B cell (primary cell): ENCODE measurements around the gene PGPEP1. TPM values are rescaled to one million over a fixed set of nuclear protein-coding genes. Genes with fewer than 3 reads are reported as not detected.
A peak's percentile ranks its signal among the peaks of the same experiment; 100 is the strongest.

Source experiments
- ATAC-seq: fragments of 200-7000 bp; cut with Tn5 transposase; one replicate; pipeline ENCODE4 v1.10.0; 2021; ENCODE audit warnings: low read depth, mild to moderate bottlenecking, moderate number of reproducible peaks, moderate library complexity
- CTCF ChIA-PET: fragments of 350-600 bp; sonication (Branson Sonifier 250); formaldehyde crosslinking; loops from one replicate; lab custom pipeline; 2021; ENCODE audit warnings: antibody characterized with exemption, inconsistent platforms; lab: Charles Lee
- POLR2A ChIA-PET: fragments of 350-600 bp; sonication (Branson Sonifier 250); formaldehyde crosslinking; loops from one replicate; lab custom pipeline; 2021; ENCODE audit warnings: antibody characterized with exemption; lab: Charles Lee
- DNase-seq: peaks from one replicate; pipeline ENCODE4 v3.0.0; 2013
- H2AFZ ChIP-seq: 2 replicates; pipeline ENCODE4 v1.6.1; 2012; ENCODE audit warnings: mild to moderate bottlenecking, low read depth, low read length; ENCODE audit not compliant: insufficient read depth, poor library complexity, severe bottlenecking
- H3K27ac ChIP-seq, 2 donors: 1 replicate in 1 of 2; 2 replicates in 1 of 2; pipeline ENCODE4 v1.5.1; 2012 to 2013; ENCODE audit warnings: low read length in 2 of 2, mild to moderate bottlenecking in 2 of 2, moderate library complexity in 1 of 2
- H3K27me3 ChIP-seq, 4 experiments: fragments of 200-600 bp in 1 of 4; sonication (generic) in 1 of 4; replicated peaks in 1 of 4; 1 replicate in 2 of 4; 2 replicates in 2 of 4; pipeline versions ENCODE4 v1.6.1 to v1.7.0; 2013 to 2016; ENCODE audit warnings: low read length in 3 of 4, mild to moderate bottlenecking in 2 of 4, mixed read lengths in 1 of 4, moderate library complexity in 1 of 4; ENCODE audit not compliant: insufficient read depth in 4 of 4, control insufficient read depth in 3 of 4; ENCODE audit errors: control extremely low read depth in 1 of 4
- H3K36me3 ChIP-seq, 2 experiments: replicated peaks in 1 of 2; 1 replicate in 1 of 2; 2 replicates in 1 of 2; pipeline versions ENCODE4 v1.6.1 to v1.7.1; 2013; ENCODE audit warnings: low read length in 1 of 2; ENCODE audit not compliant: insufficient read depth in 2 of 2, control insufficient read depth in 1 of 2; ENCODE audit errors: control extremely low read depth in 1 of 2, extremely low read depth in 1 of 2
- H3K4me1 ChIP-seq, 2 donors: fragments of 200-600 bp in 1 of 2; sonication (generic) in 1 of 2; 1 replicate in 1 of 2; 2 replicates in 1 of 2; pipeline versions ENCODE4 v1.5.1 to v1.6.1; 2013 to 2017; ENCODE audit warnings: low read length in 2 of 2; ENCODE audit not compliant: control insufficient read depth in 2 of 2, insufficient read depth in 2 of 2
- H3K4me2 ChIP-seq: replicated peaks from 2 replicates; pipeline ENCODE3; 2012; ENCODE audit warnings: mild to moderate bottlenecking, low read depth, low read length; ENCODE audit not compliant: poor library complexity, severe bottlenecking
- H3K4me3 ChIP-seq, 5 experiments: fragments of 200-600 bp in 1 of 5; sonication (generic) in 1 of 5; 1 replicate in 3 of 5; 2 replicates in 2 of 5; pipeline versions ENCODE4 v1.5.1 to v1.7.0; 2011 to 2016; ENCODE audit warnings: low read length in 4 of 5, mild to moderate bottlenecking in 4 of 5, low read depth in 2 of 5, control low read depth in 1 of 5, moderate library complexity in 1 of 5; ENCODE audit not compliant: insufficient read depth in 1 of 5; ENCODE audit errors: control extremely low read depth in 1 of 5, extremely low read depth in 1 of 5
- H3K79me2 ChIP-seq: fragments of 200-600 bp; sonication (generic); one replicate; pipeline ENCODE4 v1.6.0; 2016; ENCODE audit warnings: low read length; ENCODE audit not compliant: control insufficient read depth, insufficient read depth
- H3K9ac ChIP-seq: fragments of 200-600 bp; sonication (generic); 2 replicates; pipeline ENCODE4 v1.6.1; 2017; ENCODE audit warnings: mild to moderate bottlenecking, low read length, moderate library complexity
- H3K9me3 ChIP-seq, 3 donors: one replicate each; pipeline versions ENCODE4 v1.6.1 to v1.7.1; 2013; ENCODE audit warnings: low read length in 2 of 3; ENCODE audit not compliant: control insufficient read depth in 2 of 3, insufficient read depth in 1 of 3; ENCODE audit errors: control extremely low read depth in 1 of 3
- H4K20me1 ChIP-seq: 2 replicates; pipeline ENCODE4 v1.6.0; 2012; ENCODE audit warnings: mild to moderate bottlenecking, low read length; ENCODE audit not compliant: insufficient read depth, control insufficient read depth, poor library complexity, severe bottlenecking
- H3K27ac Mint-ChIP-seq: one replicate; pipeline ENCODE4 v1.8.0; 2021; ENCODE audit warnings: mixed read lengths
- H3K27me3 Mint-ChIP-seq: one replicate; pipeline ENCODE4 v1.8.0; 2021; ENCODE audit warnings: mixed read lengths
- H3K4me1 Mint-ChIP-seq: one replicate; pipeline ENCODE4 v1.8.0; 2021; ENCODE audit warnings: mixed read lengths
- H3K4me3 Mint-ChIP-seq: one replicate; pipeline ENCODE4 v1.8.0; 2021; ENCODE audit warnings: mixed read lengths
- H3K9me3 Mint-ChIP-seq: one replicate; pipeline ENCODE4 v1.8.0; 2022; ENCODE audit warnings: mixed read lengths; ENCODE audit not compliant: insufficient read depth
- CTCF ChIP-seq: fragments of 200-600 bp; IDR thresholded peaks from one replicate; pipeline ENCODE4 v1.8.0; 2022; ENCODE audit warnings: antibody characterized with exemption, mild to moderate bottlenecking
- EZH2 ChIP-seq: IDR thresholded peaks from 2 replicates; pipeline ENCODE4 v1.6.1; 2012; ENCODE audit warnings: borderline replicate concordance, low read depth, mild to moderate bottlenecking, moderate library complexity, low read length; ENCODE audit not compliant: insufficient read depth, poor library complexity, severe bottlenecking
- WGBS: methylation state at CpG from one replicate; pipeline ENCODE4 v1.1.5; 2013; ENCODE audit warnings: missing lambda C conversion rate; ENCODE audit not compliant: insufficient coverage; 5-methylcytosine and 5-hydroxymethylcytosine counted together
- intact Hi-C: fragments of 100-400 bp; cut with micrococcal nuclease; formaldehyde crosslinking; loops from one replicate; pipeline ENCODE4 v1.10.0; 2022
- polyA minus RNA-seq: library from RNA; depleted of rRNA, polyadenylated mRNA; stranded (reverse); fragments of >200 nt; gene quantifications from 2 replicates; pipeline ENCODE4 v1.2.3, GENCODE V29; 2012
- polyA plus RNA-seq: library from polyadenylated mRNA; depleted of rRNA; stranded (reverse); fragments of >200 nt; gene quantifications from 2 replicates; pipeline ENCODE4 v1.2.3, GENCODE V29; 2012
- total RNA-seq, 2 donors: library from RNA; stranded (reverse); fragments of 120-200 nt in 1 of 2; gene quantifications; 1 replicate in 1 of 2; 2 replicates in 1 of 2; pipeline versions ENCODE4 v1.2.3 to v1.2.4, GENCODE V29; 2013 to 2022

PGPEP1 gene, protein sequence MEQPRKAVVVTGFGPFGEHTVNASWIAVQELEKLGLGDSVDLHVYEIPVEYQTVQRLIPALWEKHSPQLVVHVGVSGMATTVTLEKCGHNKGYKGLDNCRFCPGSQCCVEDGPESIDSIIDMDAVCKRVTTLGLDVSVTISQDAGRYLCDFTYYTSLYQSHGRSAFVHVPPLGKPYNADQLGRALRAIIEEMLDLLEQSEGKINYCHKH
- total RNA-seq (14.1 and 17.6 TPM in 2 replicates), polyA plus RNA-seq (16.3 and 20.9 TPM in 2 replicates), polyA minus RNA-seq (16.7 and 24.8 TPM in 2 replicates)
- 15.1 TPM for total RNA-seq (2013)

GRCh38 chr19:18340190-18340989 is at the start of gene PGPEP1:
TSS of gene PGPEP1 (plus strand) at chr19:18340598. CDS start at chr19:18340682, 84 bp downstream.
- Histone ChIP-seq H3K4me1 (peaks cover 13 to 18% of the 10 kb centered on the region in 2 donors), H3K79me2 (peaks cover 3% of the 10 kb centered on the region), H2AFZ (peak within 1 kb of the TSS; percentile 91), H3K9ac (peak within 1 kb of the TSS; percentile 88), H3K4me3 (peak within 1 kb of the TSS; percentile 41 to 88 (median 81)), H3K27ac (peak within 1 kb of the TSS; percentile 52 to 70), H3K36me3 (no peaks in the 10 kb centered on the region), H3K27me3 (no peaks in the 10 kb centered on the region), H3K4me2 (peak within 1 kb of the TSS; percentile 89), H3K9me3 (no peaks in the 10 kb centered on the region), H4K20me1 (peaks cover 12% of the 10 kb centered on the region)
- peak within 1 kb of the TSS; percentile 79 for H3K4me3 Mint-ChIP-seq
- peaks cover 13% of the 10 kb centered on the region for H3K4me1 Mint-ChIP-seq
- ATAC-seq: peak; percentile 66
- H3K27ac Mint-ChIP-seq: peak within 1 kb of the TSS; percentile 73
- no peaks in the 10 kb centered on the region for H3K9me3 Mint-ChIP-seq
- ChIA-PET POLR2A (interaction anchor here (0.6 kb wide), 1 partner anchor 13 kb away, joined by 3 read pairs; no protein-coding TSS in a partner anchor), CTCF (interaction anchor here (0.7 to 2.1 kb wide), 8 partner anchors 9 to 88 kb away, joined by 3 to 14 read pairs (median 6); partner anchors contain the start of gene SSBP4)
- intact Hi-C loops: loop anchor here (2.0 kb wide), 1 partner anchor 18 kb away; the partner anchor contains the start of gene LSM4
- TF ChIP-seq CTCF: no peak
- TF ChIP-seq EZH2: no peak
- peaks cover 3% of the 10 kb centered on the region for H3K27me3 Mint-ChIP-seq
- 4% methylated on average over 69 of the region's 69 CpGs for WGBS
- DNase-seq: peak; percentile 81
